Neuronal stem cell (in vitro differentiated cells): Measurements from ENCODE around the gene STAB1.

Source experiments
- DNase-seq: peaks from one replicate; pipeline ENCODE4 v3.0.0-alpha.2; 2013; ENCODE audit warnings: low spot score
- H2AFZ ChIP-seq: one replicate; pipeline ENCODE4 v1.6.1; 2013; ENCODE audit warnings: mild to moderate bottlenecking, low read length, inconsistent platforms
- H2AK5ac ChIP-seq: 2 replicates; pipeline ENCODE4 v1.6.1; 2013; ENCODE audit warnings: low read depth, mild to moderate bottlenecking, inconsistent platforms, low read length, moderate library complexity, mixed read lengths
- H2BK120ac ChIP-seq: 2 replicates; pipeline ENCODE4 v1.6.1; 2013; ENCODE audit warnings: low read depth, mild to moderate bottlenecking, inconsistent platforms, low read length, moderate library complexity, mixed read lengths
- H2BK12ac ChIP-seq: one replicate; pipeline ENCODE4 v1.6.1; 2013; ENCODE audit warnings: low read length, inconsistent platforms
- H2BK15ac ChIP-seq: 2 replicates; pipeline ENCODE4 v1.6.1; 2013; ENCODE audit warnings: mild to moderate bottlenecking, low read length, inconsistent platforms, mixed read lengths
- H2BK5ac ChIP-seq: one replicate; pipeline ENCODE4 v1.6.1; 2013; ENCODE audit warnings: inconsistent platforms, mild to moderate bottlenecking, low read length, moderate library complexity
- H3K14ac ChIP-seq: one replicate; pipeline ENCODE4 v1.6.1; 2013; ENCODE audit warnings: low read length, inconsistent platforms
- H3K18ac ChIP-seq: 2 replicates; pipeline ENCODE4 v1.6.1; 2013; ENCODE audit warnings: low read length, inconsistent platforms
- H3K23ac ChIP-seq: 2 replicates; pipeline ENCODE4 v1.6.1; 2013; ENCODE audit warnings: low read depth, mild to moderate bottlenecking, mixed read lengths, low read length, inconsistent platforms; ENCODE audit not compliant: poor library complexity
- H3K27ac ChIP-seq: replicated peaks from 3 replicates; pipeline ENCODE4 v1.5.1; 2013; ENCODE audit warnings: low read length, inconsistent platforms
- H3K27me3 ChIP-seq, 3 experiments: 2 replicates each; pipeline ENCODE4 v1.6.1; 2013; ENCODE audit warnings: low read length in 3 of 3, mild to moderate bottlenecking in 2 of 3, inconsistent platforms in 1 of 3, low read depth in 1 of 3, mixed read lengths in 1 of 3, moderate library complexity in 1 of 3; ENCODE audit not compliant: control insufficient read depth in 3 of 3, insufficient read depth in 3 of 3
- H3K36me3 ChIP-seq, 2 donors: replicated peaks in 1 of 2; 2 replicates each; pipeline ENCODE4 v1.6.1; 2013; ENCODE audit warnings: low read length in 2 of 2; ENCODE audit not compliant: control insufficient read depth in 2 of 2, insufficient read depth in 2 of 2
- H3K4ac ChIP-seq: 2 replicates; pipeline ENCODE4 v1.6.1; 2013; ENCODE audit warnings: inconsistent platforms, mild to moderate bottlenecking, low read length, moderate library complexity
- H3K4me1 ChIP-seq, 2 donors: 1 replicate in 1 of 2; 2 replicates in 1 of 2; pipeline ENCODE4 v1.6.1; 2013; ENCODE audit warnings: low read length in 2 of 2, low read depth in 1 of 2; ENCODE audit not compliant: control insufficient read depth in 2 of 2, insufficient read depth in 1 of 2
- H3K4me2 ChIP-seq: one replicate; pipeline ENCODE4 v1.6.1; 2013; ENCODE audit warnings: mild to moderate bottlenecking, low read length, inconsistent platforms; ENCODE audit not compliant: insufficient read depth, poor library complexity, severe bottlenecking
- H3K4me3 ChIP-seq, 2 donors: 2 replicates each; pipeline ENCODE4 v1.5.1; 2013; ENCODE audit warnings: low read length in 2 of 2, mild to moderate bottlenecking in 2 of 2, inconsistent platforms in 1 of 2, moderate library complexity in 1 of 2
- H3K79me1 ChIP-seq: one replicate; pipeline ENCODE4 v1.6.1; 2013; ENCODE audit warnings: low read depth, mild to moderate bottlenecking, inconsistent platforms, low read length, moderate library complexity
- H3K9ac ChIP-seq: one replicate; pipeline ENCODE4 v1.6.1; 2013; ENCODE audit warnings: mild to moderate bottlenecking, low read depth, low read length, inconsistent platforms; ENCODE audit not compliant: poor library complexity
- H3K9me3 ChIP-seq, 2 donors: replicated peaks in 1 of 2; 2 replicates each; pipeline versions ENCODE3 to v1.6.1; 2013; ENCODE audit warnings: low read length in 2 of 2, mild to moderate bottlenecking in 2 of 2, inconsistent platforms in 1 of 2, low read depth in 1 of 2, mixed read lengths in 1 of 2, moderate library complexity in 1 of 2; ENCODE audit not compliant: control insufficient read depth in 2 of 2, insufficient read depth in 1 of 2
- H4K8ac ChIP-seq: one replicate; pipeline ENCODE4 v1.6.1; 2013; ENCODE audit warnings: low read depth, mild to moderate bottlenecking, inconsistent platforms, low read length, moderate library complexity
- H4K91ac ChIP-seq: one replicate; pipeline ENCODE4 v1.6.1; 2013; ENCODE audit warnings: low read length, low read depth, mild to moderate bottlenecking, inconsistent platforms; ENCODE audit not compliant: poor library complexity
- WGBS, 2 donors: extraction: QIAGEN DNeasy Blood & Tissue Kit; methylation state at CpG; one replicate each; pipeline ENCODE4 v1.1.7; 2013; ENCODE audit warnings: missing lambda C conversion rate in 2 of 2, mixed read lengths in 1 of 2; ENCODE audit not compliant: insufficient read length in 2 of 2, insufficient replicate concordance in 1 of 2; ENCODE audit errors: extremely low coverage in 2 of 2; 5-methylcytosine and 5-hydroxymethylcytosine counted together

STAB1 gene

GRCh38 chr3:52477076-52477795 lies 17.9 kb upstream of the STAB1 start:
- Histone ChIP-seq H3K36me3 (peaks cover 76 to 97% of the 10 kb centered on the region in 2 donors), H3K79me1 (no peaks in the 10 kb centered on the region), H2AFZ (no peak overlapping the region), H3K27me3 (no peaks in the 10 kb centered on the region), H2BK12ac (no peak overlapping the region), H3K4me3 (no peak overlapping the region), H2BK120ac (no peak overlapping the region), H3K9ac (no peak overlapping the region), H3K27ac (no peak overlapping the region), H3K23ac (no peak overlapping the region), H3K18ac (no peak overlapping the region), H2BK5ac (no peak overlapping the region), H3K4ac (no peak overlapping the region), H3K14ac (no peak overlapping the region), H2BK15ac (no peak overlapping the region), H3K4me1 (no peaks in the 10 kb centered on the region), H3K4me2 (no peak overlapping the region), H4K91ac (no peak overlapping the region), H3K9me3 (peaks cover 0 to 2% of the 10 kb centered on the region in 2 donors), H4K8ac (no peak overlapping the region), H2AK5ac (no peak overlapping the region)
- no CpG with 5 or more reads among the region's 16 CpGs for WGBS, 2 donors
- DNase-seq, result no peak

GRCh38 chr3:52477796-52478095 lies 17.4 kb upstream of the STAB1 start:
- Histone ChIP-seq H3K27ac (no peak overlapping the region), H3K9me3 (peaks cover 0 to 2% of the 10 kb centered on the region in 2 donors), H3K9ac (no peak overlapping the region), H3K4me3 (no peak overlapping the region), H2BK15ac (no peak overlapping the region), H2AK5ac (no peak overlapping the region), H3K18ac (no peak overlapping the region), H3K79me1 (no peaks in the 10 kb centered on the region), H3K14ac (no peak overlapping the region), H4K8ac (no peak overlapping the region), H3K4me2 (no peak overlapping the region), H3K23ac (no peak overlapping the region), H2BK120ac (no peak overlapping the region), H3K4ac (no peak overlapping the region), H2BK5ac (no peak overlapping the region), H4K91ac (no peak overlapping the region), H2AFZ (no peak overlapping the region), H3K36me3 (peaks cover 78 to 97% of the 10 kb centered on the region in 2 donors), H3K4me1 (no peaks in the 10 kb centered on the region), H2BK12ac (no peak overlapping the region), H3K27me3 (no peaks in the 10 kb centered on the region)
- no peak for DNase-seq
- WGBS, 2 donors, result no CpG with 5 or more reads among the region's 6 CpGs

- Histone ChIP-seq H3K36me3 (peaks cover 67 to 97% of the 10 kb centered on the region in 2 donors), H3K27ac (no peak overlapping the region), H3K9ac (no peak overlapping the region), H3K14ac (no peak overlapping the region), H2BK120ac (no peak overlapping the region), H2AK5ac (no peak overlapping the region), H2BK15ac (no peak overlapping the region), H3K4me1 (peaks cover 4 to 11% of the 10 kb centered on the region in 2 donors), H3K23ac (no peak overlapping the region), H3K79me1 (no peaks in the 10 kb centered on the region), H2AFZ (no peak overlapping the region), H3K4ac (no peak overlapping the region), H3K27me3 (no peaks in the 10 kb centered on the region), H2BK12ac (no peak overlapping the region), H3K4me2 (no peak overlapping the region), H3K4me3 (no peak overlapping the region), H3K9me3 (no peaks in the 10 kb centered on the region), H4K8ac (no peak overlapping the region), H3K18ac (no peak overlapping the region), H2BK5ac (no peak overlapping the region), H4K91ac (no peak overlapping the region)
- WGBS, 2 donors, result no CpG with 5 or more reads among the region's 7 CpGs
- DNase-seq, result no peak
Observed at GRCh38 chr3:52479037-52479876, 15.9 kb upstream of the STAB1 start.

- Histone ChIP-seq H3K4me1 (peaks cover 4 to 17% of the 10 kb centered on the region in 2 donors), H3K18ac (no peak overlapping the region), H2BK120ac (no peak overlapping the region), H2BK12ac (no peak overlapping the region), H2AFZ (no peak overlapping the region), H3K4ac (no peak overlapping the region), H3K23ac (no peak overlapping the region), H3K14ac (no peak overlapping the region), H3K36me3 (peaks cover 69 to 98% of the 10 kb centered on the region in 2 donors), H2AK5ac (no peak overlapping the region), H3K27ac (no peak overlapping the region), H3K9ac (no peak overlapping the region), H3K4me3 (no peak overlapping the region), H3K9me3 (no peaks in the 10 kb centered on the region), H3K4me2 (no peak overlapping the region), H4K8ac (no peak overlapping the region), H3K79me1 (peaks cover 1% of the 10 kb centered on the region), H2BK15ac (no peak overlapping the region), H2BK5ac (no peak overlapping the region), H3K27me3 (no peaks in the 10 kb centered on the region), H4K91ac (no peak overlapping the region)
- no peak for DNase-seq
- WGBS, 2 donors, result no CpG with 5 or more reads among the region's 16 CpGs
Observed at GRCh38 chr3:52479877-52480575, 15.1 kb upstream of the STAB1 start.
